OCI-M2 (cell line): ENCODE measurements around the gene CHD1.
A peak's percentile ranks its signal among the peaks of the same experiment; 100 is the strongest.
"Not testable (repeated sequence)": the region's sequence is repeated elsewhere in the genome, so short reads cannot be mapped to it uniquely, and the experiment has no call there.

Experiments
- DNase-seq: peaks from one replicate; lab custom pipeline; 2025; ENCODE audit not compliant: unreplicated experiment; lab: John Stamatoyannopoulos, UW

CHD1 gene

DNA sequence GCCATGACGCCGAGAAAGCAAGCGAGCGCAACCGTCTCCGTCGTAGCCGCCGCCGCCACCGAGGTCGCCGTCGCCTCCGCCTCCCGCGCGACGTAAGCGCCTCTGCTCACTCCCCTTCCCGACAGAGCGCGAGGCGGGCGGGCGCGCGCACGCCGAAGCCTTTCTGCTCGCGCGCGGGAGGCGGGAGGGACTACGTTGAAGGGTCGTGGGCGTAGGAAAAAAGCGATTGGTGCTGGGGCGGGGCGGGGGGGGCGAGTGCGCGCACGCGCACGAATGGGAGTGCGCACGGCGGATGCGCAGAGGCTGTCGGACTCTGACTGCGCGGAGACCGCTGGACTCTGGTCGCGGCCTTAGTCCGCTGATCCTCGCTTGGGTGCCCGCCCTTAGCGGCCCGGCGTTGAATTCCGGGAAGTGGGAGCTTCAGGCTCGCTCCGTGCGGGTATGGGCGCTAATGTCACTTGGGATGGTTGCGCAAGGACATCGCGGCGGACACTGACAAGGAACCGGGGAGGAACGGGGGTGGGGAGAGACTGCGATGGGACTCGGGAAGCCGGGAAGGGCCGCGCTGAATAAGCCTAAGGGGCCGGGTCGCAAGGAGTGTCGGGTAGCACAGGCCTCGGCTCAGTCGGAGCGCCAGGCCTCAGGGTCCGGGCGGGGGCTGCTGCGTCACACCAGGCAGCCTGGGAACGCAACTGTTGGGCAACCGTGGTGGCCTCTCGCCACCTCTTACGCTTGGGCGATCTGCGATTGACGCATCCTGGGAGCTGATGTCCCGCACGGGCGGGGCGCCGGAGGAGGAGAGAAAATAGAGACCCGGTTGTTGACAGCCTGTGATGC is at the start of gene CHD1:
Gene CHD1 (minus strand): TSS at position 135 of the 837 bp plus-strand sequence. CDS start 2,621 bp downstream, outside the sequence.
- DNase-seq, result peak; percentile 60

DNA sequence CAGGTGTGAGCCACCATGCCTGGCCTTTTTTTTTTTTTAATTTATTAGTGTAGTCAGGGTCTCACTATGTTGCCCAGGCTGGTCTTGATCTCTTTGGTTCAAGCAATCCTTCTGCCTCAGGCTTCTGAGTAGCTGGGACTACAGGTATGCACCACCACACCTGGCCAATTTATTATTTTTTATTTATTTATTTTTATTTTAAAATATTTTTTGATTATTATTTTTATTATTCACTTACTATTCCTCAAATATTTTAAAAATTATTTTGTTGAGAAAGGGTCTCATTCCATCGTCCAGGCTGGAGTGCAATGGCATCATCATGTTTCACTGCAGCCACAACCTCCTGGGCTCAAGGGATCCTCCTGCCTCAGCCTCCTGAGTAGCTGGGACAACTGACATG is 49.7 kb upstream of the CHD1 start:
- DNase-seq, result no peak

- no peak for DNase-seq
These were observed 48.9 kb upstream of the CHD1 start for GRCh38 chr5:98977723-98978122.

DNA sequence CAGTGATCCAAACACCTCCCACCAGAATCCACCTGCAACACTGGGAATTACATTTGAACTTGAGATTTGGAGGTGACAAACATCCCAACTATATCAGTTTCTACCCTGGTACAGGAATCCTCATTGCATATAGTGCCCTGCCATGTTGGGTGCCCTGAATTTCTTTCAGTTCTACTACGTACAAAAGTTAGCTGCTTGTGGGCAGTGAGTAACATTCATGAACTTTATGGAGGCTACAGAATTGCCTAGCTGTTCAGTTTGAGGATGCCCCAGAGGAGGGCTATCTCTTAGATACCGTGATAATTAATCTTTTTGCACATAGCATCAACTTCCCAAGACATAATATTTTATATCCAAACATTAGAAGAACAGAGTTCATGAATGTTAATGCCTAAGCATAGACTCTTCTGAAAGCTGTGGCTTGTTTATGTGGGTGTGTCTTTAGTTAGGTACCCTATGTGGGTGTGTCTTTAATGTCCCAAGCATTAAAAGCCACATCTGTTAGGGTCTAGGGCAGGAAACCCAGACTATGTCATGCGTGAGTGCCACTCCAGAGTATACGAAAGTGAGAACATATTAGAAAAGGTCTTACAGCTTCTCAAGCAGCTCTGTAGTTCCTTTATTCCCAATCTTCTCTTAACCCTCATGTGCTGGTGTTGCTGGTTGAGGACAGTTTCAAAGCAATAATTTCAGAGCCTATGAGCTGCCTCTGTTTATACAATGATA is 47.0 kb upstream of the CHD1 start:
- no peak for DNase-seq

DNA sequence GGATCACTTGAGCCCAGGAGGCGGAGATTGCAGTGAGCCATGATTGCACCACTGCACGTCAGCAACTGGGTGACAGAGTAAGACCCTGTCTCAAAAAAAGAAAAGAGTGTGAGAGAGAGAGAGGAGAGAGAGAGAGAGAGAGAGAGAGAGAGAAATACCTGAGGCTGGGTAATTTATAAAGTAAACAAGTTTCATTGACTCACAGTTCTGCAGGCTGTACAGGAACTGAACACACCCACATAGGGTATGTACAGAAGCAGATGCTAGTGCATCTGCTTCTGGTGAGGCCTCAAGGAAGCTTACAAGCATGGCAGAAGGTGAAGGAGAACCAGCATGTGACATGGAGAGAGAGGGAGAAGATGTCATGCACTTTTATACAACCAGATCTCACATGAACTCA is 46.4 kb upstream of the CHD1 start:
- DNase-seq, result no peak

DNA sequence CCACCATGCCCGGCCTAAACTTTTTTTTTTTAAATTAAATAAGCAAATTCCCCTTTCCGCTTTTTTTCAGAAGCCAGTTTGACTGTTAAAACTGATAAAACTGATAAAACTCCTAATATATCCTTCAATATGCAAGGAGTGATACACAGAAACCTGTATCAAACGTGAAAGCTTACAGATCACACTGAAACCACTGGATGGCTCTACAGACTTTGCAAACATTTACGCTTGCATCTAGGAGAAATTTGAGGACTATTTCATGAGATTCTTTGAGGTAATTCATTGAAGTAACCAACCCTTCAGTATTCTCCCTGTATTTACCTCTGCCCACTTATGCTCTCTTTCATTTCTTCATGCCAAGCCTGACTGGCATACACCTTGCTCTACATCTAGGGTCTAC is 40.6 kb upstream of the CHD1 start:
- DNase-seq, result no peak

GRCh38 chr5:98968056-98968564 is 39.3 kb upstream of the CHD1 start:
- no peak for DNase-seq

GRCh38 chr5:98965226-98965625 is 36.4 kb upstream of the CHD1 start:
- DNase-seq, result no peak

- DNase-seq, result no peak
These were observed 35.8 kb upstream of the CHD1 start for GRCh38 chr5:98964621-98965020.

GRCh38 chr5:98963019-98963418 is 34.2 kb upstream of the CHD1 start:
- no peak for DNase-seq

- DNase-seq, result no peak
These were observed 33.8 kb upstream of the CHD1 start for GRCh38 chr5:98962587-98962986.

- DNase-seq, result no peak
These were observed 33.0 kb upstream of the CHD1 start for GRCh38 chr5:98961665-98962344.

DNA sequence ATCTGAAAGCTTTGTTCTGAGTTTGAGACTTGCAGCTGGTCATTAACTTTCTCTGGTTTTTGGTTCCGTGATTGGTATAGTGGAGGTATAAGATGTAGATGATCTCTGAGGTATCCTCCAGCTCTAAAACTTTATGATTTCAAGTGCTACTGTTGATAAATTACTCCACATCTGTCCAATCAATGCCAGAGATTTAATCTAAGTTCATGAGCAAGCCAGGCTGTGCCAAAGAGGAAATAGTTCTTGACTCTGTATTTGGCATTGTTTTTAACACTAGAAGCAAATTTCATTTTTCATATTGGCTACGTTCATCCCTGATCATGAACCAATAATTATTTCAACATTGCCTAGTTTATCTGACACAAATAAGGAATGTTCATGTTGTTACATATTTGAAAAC is 28.5 kb upstream of the CHD1 start:
- DNase-seq, result no peak

DNA sequence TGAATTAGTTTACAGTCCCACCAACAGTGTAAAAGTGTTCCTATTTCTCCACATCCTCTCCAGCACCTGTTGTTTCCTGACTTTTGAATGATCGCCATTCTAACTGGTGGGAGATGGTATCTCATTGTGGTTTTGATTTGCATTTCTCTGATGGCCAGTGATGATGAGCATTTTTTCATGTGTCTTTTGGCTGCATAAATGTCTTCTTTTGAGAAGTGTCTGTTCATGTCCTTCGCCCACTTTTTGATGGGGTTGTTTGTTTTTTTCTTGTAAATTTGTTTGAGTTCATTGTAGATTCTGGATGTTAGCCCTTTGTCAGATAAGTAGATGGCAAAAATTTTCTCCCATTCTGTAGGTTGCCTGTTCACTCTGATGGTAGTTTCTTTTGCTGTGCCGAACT is 27.1 kb upstream of the CHD1 start:
- not testable (repeated sequence) for DNase-seq

DNA sequence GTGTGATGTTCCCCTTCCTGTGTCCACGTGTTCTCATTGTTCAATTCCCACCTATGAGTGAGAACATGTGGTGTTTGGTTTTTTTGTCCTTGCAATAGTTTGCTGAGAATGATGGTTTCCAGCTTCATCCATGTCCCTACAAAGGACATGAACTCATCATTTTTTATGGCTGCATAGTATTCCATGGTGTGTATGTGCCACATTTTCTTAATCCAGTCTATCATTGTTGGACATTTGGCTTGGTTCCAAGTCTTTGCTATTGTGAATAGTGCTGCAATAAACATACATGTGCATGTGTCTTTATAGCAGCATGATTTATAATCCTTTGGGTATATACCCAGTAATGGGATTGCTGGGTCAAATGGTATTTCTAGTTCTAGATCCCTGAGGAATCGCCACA is 26.7 kb upstream of the CHD1 start:
- not testable (repeated sequence) for DNase-seq

- no peak for DNase-seq
These were observed 25.7 kb upstream of the CHD1 start for GRCh38 chr5:98954392-98955028.

- no peak for DNase-seq
These were observed 14.0 kb upstream of the CHD1 start for GRCh38 chr5:98942847-98943246.

- DNase-seq, result no peak
These were observed 12.5 kb upstream of the CHD1 start for GRCh38 chr5:98941131-98941883.

- no peak for DNase-seq
These were observed 11.8 kb upstream of the CHD1 start for GRCh38 chr5:98940581-98940980.

DNA sequence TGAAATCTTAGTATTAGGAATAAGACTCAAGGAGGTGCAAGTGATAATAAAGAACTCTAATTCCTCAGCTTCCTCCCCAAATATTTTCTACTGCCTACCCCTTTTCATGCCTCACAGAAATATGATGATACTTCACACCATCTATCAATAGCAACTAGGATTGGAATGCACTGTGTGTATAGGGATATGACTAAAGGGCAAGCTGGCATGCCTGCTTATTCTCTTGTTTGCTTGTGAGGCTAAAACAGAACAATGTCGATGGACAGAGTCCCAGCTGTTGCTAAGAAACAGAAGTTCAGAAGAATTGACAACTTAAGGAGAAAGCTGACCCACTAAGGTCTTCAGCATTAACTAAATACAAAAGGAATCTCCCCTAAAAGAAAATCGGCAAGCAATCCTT is 9.7 kb upstream of the CHD1 start:
- no peak for DNase-seq
